Endothelial cell (in vitro differentiated cells): ENCODE results near the gene DGLUCY. TPM values are rescaled to one million over a fixed set of nuclear protein-coding genes. Genes with fewer than 3 reads are reported as not detected.
"Not testable (repeated sequence)": the region's sequence is repeated elsewhere in the genome, so short reads cannot be mapped to it uniquely, and the experiment has no call there.

Source experiments
- DNase-seq: peaks from one replicate; pipeline ENCODE4 v3.0.0; 2021; ENCODE audit warnings: low spot score
- H3K27ac Mint-ChIP-seq: one replicate; pipeline ENCODE4 v1.8.0; 2021; ENCODE audit warnings: mixed read lengths, inconsistent platforms; ENCODE audit not compliant: unreplicated experiment
- H3K27me3 Mint-ChIP-seq: one replicate; pipeline ENCODE4 v1.8.0; 2021; ENCODE audit warnings: mild to moderate bottlenecking, moderate library complexity, mixed read lengths, inconsistent platforms; ENCODE audit not compliant: unreplicated experiment
- H3K36me3 Mint-ChIP-seq: one replicate; pipeline ENCODE4 v1.8.0; 2021; ENCODE audit warnings: mild to moderate bottlenecking, low read depth, mixed read lengths, inconsistent platforms; ENCODE audit not compliant: unreplicated experiment
- H3K4me1 Mint-ChIP-seq: one replicate; pipeline ENCODE4 v1.8.0; 2021; ENCODE audit warnings: mild to moderate bottlenecking, mixed read lengths, inconsistent platforms; ENCODE audit not compliant: unreplicated experiment
- H3K4me3 Mint-ChIP-seq: one replicate; pipeline ENCODE4 v1.8.0; 2021; ENCODE audit warnings: mild to moderate bottlenecking, mixed read lengths, inconsistent platforms; ENCODE audit not compliant: unreplicated experiment
- H3K9me3 Mint-ChIP-seq: one replicate; pipeline ENCODE4 v1.8.0; 2021; ENCODE audit warnings: mixed read lengths, inconsistent platforms; ENCODE audit not compliant: unreplicated experiment
- total RNA-seq: library from RNA; stranded (reverse); fragmentation: NEBNext Ultra II Directional; extraction: Animal tissue kit (Norgen Biotek cat#: 25700); gene quantifications from one replicate; pipeline ENCODE4 v1.2.1, GENCODE V29; 2021; ENCODE audit not compliant: unreplicated experiment
- TF ChIP-seq, protein P1 (sequence below): fragments of 200-600 bp; sonication (generic); IDR thresholded peaks from one replicate; pipeline ENCODE4 v1.5.0; 2021; ENCODE audit warnings: antibody characterized with exemption; ENCODE audit not compliant: unreplicated experiment

The DGLUCY gene
- total RNA-seq, 1 donor from 2014 or later, result 65.1 TPM

- Mint-ChIP-seq H3K4me3 (no peak overlapping the region), H3K27ac (no peak overlapping the region), H3K36me3 (no peaks in the 10 kb centered on the region), H3K27me3 (no peaks in the 10 kb centered on the region), H3K4me1 (no peaks in the 10 kb centered on the region), H3K9me3 (no peaks in the 10 kb centered on the region)
- TF ChIP-seq, protein P1, sequence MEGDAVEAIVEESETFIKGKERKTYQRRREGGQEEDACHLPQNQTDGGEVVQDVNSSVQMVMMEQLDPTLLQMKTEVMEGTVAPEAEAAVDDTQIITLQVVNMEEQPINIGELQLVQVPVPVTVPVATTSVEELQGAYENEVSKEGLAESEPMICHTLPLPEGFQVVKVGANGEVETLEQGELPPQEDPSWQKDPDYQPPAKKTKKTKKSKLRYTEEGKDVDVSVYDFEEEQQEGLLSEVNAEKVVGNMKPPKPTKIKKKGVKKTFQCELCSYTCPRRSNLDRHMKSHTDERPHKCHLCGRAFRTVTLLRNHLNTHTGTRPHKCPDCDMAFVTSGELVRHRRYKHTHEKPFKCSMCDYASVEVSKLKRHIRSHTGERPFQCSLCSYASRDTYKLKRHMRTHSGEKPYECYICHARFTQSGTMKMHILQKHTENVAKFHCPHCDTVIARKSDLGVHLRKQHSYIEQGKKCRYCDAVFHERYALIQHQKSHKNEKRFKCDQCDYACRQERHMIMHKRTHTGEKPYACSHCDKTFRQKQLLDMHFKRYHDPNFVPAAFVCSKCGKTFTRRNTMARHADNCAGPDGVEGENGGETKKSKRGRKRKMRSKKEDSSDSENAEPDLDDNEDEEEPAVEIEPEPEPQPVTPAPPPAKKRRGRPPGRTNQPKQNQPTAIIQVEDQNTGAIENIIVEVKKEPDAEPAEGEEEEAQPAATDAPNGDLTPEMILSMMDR, result no peak
- DNase-seq, result no peak
Measured at GRCh38 chr14:91094772-91095171, 19.1 kb upstream of the DGLUCY start.

- TF ChIP-seq, protein P1, result no peak
- H3K27ac Mint-ChIP-seq, result no peak overlapping the region
- H3K9me3 Mint-ChIP-seq, result no peaks in the 10 kb centered on the region
- no peak overlapping the region for H3K4me3 Mint-ChIP-seq
- H3K4me1 Mint-ChIP-seq, result no peaks in the 10 kb centered on the region
- H3K36me3 Mint-ChIP-seq, result no peaks in the 10 kb centered on the region
- no peaks in the 10 kb centered on the region for H3K27me3 Mint-ChIP-seq
- no peak for DNase-seq
Measured at GRCh38 chr14:91095178-91095577, 18.7 kb upstream of the DGLUCY start.

DNA sequence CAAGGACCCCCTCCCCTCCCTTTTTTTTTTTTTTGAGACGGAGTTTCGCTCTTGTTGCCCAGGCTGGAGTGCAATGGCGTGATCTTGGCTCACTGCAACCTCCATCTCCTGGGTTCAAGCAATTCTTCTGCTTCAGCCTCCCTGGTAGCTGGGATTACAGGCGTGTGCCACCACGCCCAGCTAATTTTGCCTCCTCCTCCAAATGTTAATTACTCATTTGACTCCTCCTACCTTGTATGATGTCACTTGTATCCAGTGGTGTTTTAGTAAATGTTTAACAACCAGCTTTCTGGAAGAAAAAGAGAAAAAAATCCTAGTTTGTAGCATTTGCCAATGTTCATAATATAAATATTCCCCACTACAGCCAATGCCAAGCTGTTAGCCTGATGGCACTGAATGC is 16.2 kb upstream of the DGLUCY start:
- not testable (repeated sequence) for H3K36me3 Mint-ChIP-seq, H3K4me3 Mint-ChIP-seq, H3K27ac Mint-ChIP-seq, DNase-seq, H3K4me1 Mint-ChIP-seq, H3K27me3 Mint-ChIP-seq, H3K9me3 Mint-ChIP-seq

DNA sequence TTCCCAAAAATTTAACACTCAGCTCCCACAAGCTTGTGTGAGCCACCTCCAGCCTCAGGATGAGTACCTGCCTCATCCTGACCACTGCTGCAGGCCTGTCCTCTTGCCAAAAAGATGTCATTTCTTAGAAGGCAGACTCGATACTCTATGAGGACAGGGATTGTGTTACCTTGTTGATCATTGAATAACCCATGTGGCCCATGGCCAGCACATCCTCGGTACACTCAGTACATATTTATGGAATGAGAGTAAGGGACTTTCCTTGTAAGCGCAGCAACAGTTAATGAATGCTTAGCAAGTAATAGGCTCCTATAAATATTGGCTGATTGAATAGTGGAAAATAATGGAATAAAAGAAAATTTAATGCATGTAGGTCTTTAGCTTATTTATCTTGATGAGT is 15.3 kb upstream of the DGLUCY start:
- no peaks in the 10 kb centered on the region for H3K4me1 Mint-ChIP-seq
- no peaks in the 10 kb centered on the region for H3K9me3 Mint-ChIP-seq
- TF ChIP-seq, protein P1, result no peak
- H3K36me3 Mint-ChIP-seq, result no peaks in the 10 kb centered on the region
- no peak overlapping the region for H3K27ac Mint-ChIP-seq
- no peak overlapping the region for H3K4me3 Mint-ChIP-seq
- DNase-seq, result no peak
- H3K27me3 Mint-ChIP-seq, result no peaks in the 10 kb centered on the region

- DNase-seq, result no peak
- Mint-ChIP-seq H3K9me3 (no peaks in the 10 kb centered on the region), H3K4me1 (no peaks in the 10 kb centered on the region), H3K27ac (no peak overlapping the region), H3K36me3 (no peaks in the 10 kb centered on the region), H3K27me3 (peaks cover 3% of the 10 kb centered on the region), H3K4me3 (no peak overlapping the region)
- TF ChIP-seq, protein P1, result no peak
Measured at GRCh38 chr14:91100102-91100501, 13.8 kb upstream of the DGLUCY start.

- Mint-ChIP-seq H3K27ac (no peak overlapping the region), H3K27me3 (peaks cover 3% of the 10 kb centered on the region), H3K4me1 (peaks cover 6% of the 10 kb centered on the region), H3K4me3 (no peak overlapping the region), H3K9me3 (no peaks in the 10 kb centered on the region), H3K36me3 (no peaks in the 10 kb centered on the region)
- DNase-seq, result no peak
- TF ChIP-seq, protein P1, result no peak
Measured at GRCh38 chr14:91103116-91103515, 10.8 kb upstream of the DGLUCY start.
